ENCODE data around the gene GPATCH3.
A peak's percentile ranks its signal among the peaks of the same experiment; 100 is the strongest.
"Not testable (repeated sequence)": the region's sequence is repeated elsewhere in the genome, so short reads cannot be mapped to it uniquely, and the experiment has no call there.

The GPATCH3 gene

GRCh38 chr1:26900001-26900814 lies at the start of gene GPATCH3:
TSS of gene GPATCH3 (minus strand) at chr1:26900467. CDS start at chr1:26900442, 25 bp downstream.
- in situ Hi-C loops (cut with HindIII; ENCODE audit: low pct_unique_long_range_greater_than_20kb, low sequenced_read_pairs) = no loop called here
- peak; percentile 57 to 93 for DNase-seq (ENCODE audit: low read depth in 1 of 2, low spot score in 1 of 2)
- no peak for TF ChIP-seq JUND (IDR thresholded peaks at IDR 0.05; ENCODE audit: low read depth)

- in situ Hi-C loops (cut with HindIII; ENCODE audit: low pct_unique_long_range_greater_than_20kb, low sequenced_read_pairs) = no loop called here
- no peak for TF ChIP-seq JUND (IDR thresholded peaks at IDR 0.05; ENCODE audit: low read depth)
- no peak for DNase-seq (ENCODE audit: low read depth in 1 of 2, low spot score in 1 of 2)
Measured at GRCh38 chr1:26949926-26950319, 49.7 kb upstream of the GPATCH3 start.

- in situ Hi-C loops (cut with HindIII; ENCODE audit: low pct_unique_long_range_greater_than_20kb, low sequenced_read_pairs) = no loop called here
- TF ChIP-seq JUND (IDR thresholded peaks at IDR 0.05; ENCODE audit: low read depth) = no peak
- DNase-seq (ENCODE audit: low read depth in 1 of 2, low spot score in 1 of 2) = no peak
Measured at GRCh38 chr1:26949266-26949925, 49.1 kb upstream of the GPATCH3 start.

GRCh38 chr1:26948725-26949057 lies 48.4 kb upstream of the GPATCH3 start:
- DNase-seq (ENCODE audit: low read depth in 1 of 2, low spot score in 1 of 2); in situ Hi-C loops (cut with HindIII; ENCODE audit: low pct_unique_long_range_greater_than_20kb, low sequenced_read_pairs): not testable (repeated sequence)

GRCh38 chr1:26946270-26946669 lies 46.0 kb upstream of the GPATCH3 start:
- in situ Hi-C loops (cut with HindIII; ENCODE audit: low pct_unique_long_range_greater_than_20kb, low sequenced_read_pairs) = no loop called here
- TF ChIP-seq JUND (IDR thresholded peaks at IDR 0.05; ENCODE audit: low read depth) = no peak

GRCh38 chr1:26945728-26946127 lies 45.5 kb upstream of the GPATCH3 start:
- no peak for TF ChIP-seq JUND (IDR thresholded peaks at IDR 0.05; ENCODE audit: low read depth)
- in situ Hi-C loops (cut with HindIII; ENCODE audit: low pct_unique_long_range_greater_than_20kb, low sequenced_read_pairs) = no loop called here
- DNase-seq (ENCODE audit: low read depth in 1 of 2, low spot score in 1 of 2) = no peak

More at GRCh38 chr1:26946270-26946669, 46.0 kb upstream of the GPATCH3 start:
- DNase-seq (ENCODE audit: low read depth in 1 of 2, low spot score in 1 of 2) = no peak

GRCh38 chr1:26945138-26945537 lies 44.9 kb upstream of the GPATCH3 start:
- DNase-seq (ENCODE audit: low read depth in 1 of 2, low spot score in 1 of 2) = no peak
- TF ChIP-seq JUND (IDR thresholded peaks at IDR 0.05; ENCODE audit: low read depth) = no peak
- in situ Hi-C loops (cut with HindIII; ENCODE audit: low pct_unique_long_range_greater_than_20kb, low sequenced_read_pairs) = no loop called here

GRCh38 chr1:26942656-26943055 lies 42.4 kb upstream of the GPATCH3 start:
- in situ Hi-C loops (cut with HindIII; ENCODE audit: low pct_unique_long_range_greater_than_20kb, low sequenced_read_pairs) = no loop called here
- no peak for DNase-seq (ENCODE audit: low read depth in 1 of 2, low spot score in 1 of 2)
- TF ChIP-seq JUND (IDR thresholded peaks at IDR 0.05; ENCODE audit: low read depth) = no peak

GRCh38 chr1:26941311-26941710 lies 41.0 kb upstream of the GPATCH3 start:
- TF ChIP-seq JUND (IDR thresholded peaks at IDR 0.05; ENCODE audit: low read depth) = no peak
- no peak for DNase-seq (ENCODE audit: low read depth in 1 of 2, low spot score in 1 of 2)
- in situ Hi-C loops (cut with HindIII; ENCODE audit: low pct_unique_long_range_greater_than_20kb, low sequenced_read_pairs) = no loop called here

GRCh38 chr1:26938659-26939025 lies 38.4 kb upstream of the GPATCH3 start:
- in situ Hi-C loops (cut with HindIII; ENCODE audit: low pct_unique_long_range_greater_than_20kb, low sequenced_read_pairs) = no loop called here
- no peak for TF ChIP-seq JUND (IDR thresholded peaks at IDR 0.05; ENCODE audit: low read depth)
- no peak for DNase-seq (ENCODE audit: low read depth in 1 of 2, low spot score in 1 of 2)

- no peak for DNase-seq (ENCODE audit: low read depth in 1 of 2, low spot score in 1 of 2)
- TF ChIP-seq JUND (IDR thresholded peaks at IDR 0.05; ENCODE audit: low read depth) = no peak
- in situ Hi-C loops (cut with HindIII; ENCODE audit: low pct_unique_long_range_greater_than_20kb, low sequenced_read_pairs) = no loop called here
Measured at GRCh38 chr1:26938004-26938658, 37.9 kb upstream of the GPATCH3 start.

GRCh38 chr1:26936823-26937222 lies 36.6 kb upstream of the GPATCH3 start:
- in situ Hi-C loops (cut with HindIII; ENCODE audit: low pct_unique_long_range_greater_than_20kb, low sequenced_read_pairs) = no loop called here
- DNase-seq (ENCODE audit: low read depth in 1 of 2, low spot score in 1 of 2) = no peak
- TF ChIP-seq JUND (IDR thresholded peaks at IDR 0.05; ENCODE audit: low read depth) = no peak

GRCh38 chr1:26932531-26932930 lies 32.3 kb upstream of the GPATCH3 start:
- TF ChIP-seq JUND (IDR thresholded peaks at IDR 0.05; ENCODE audit: low read depth) = no peak
- DNase-seq (ENCODE audit: low read depth in 1 of 2, low spot score in 1 of 2) = no peak
- in situ Hi-C loops (cut with HindIII; ENCODE audit: low pct_unique_long_range_greater_than_20kb, low sequenced_read_pairs) = no loop called here
